Endodermal cell (in vitro differentiated cells): Measurements from ENCODE around the gene CAVIN2. TPM values are rescaled to one million over a fixed set of nuclear protein-coding genes. Genes with fewer than 3 reads are reported as not detected.
A peak's percentile ranks its signal among the peaks of the same experiment; 100 is the strongest.

Experiments used
- DNase-seq: peaks from one replicate; pipeline ENCODE4 v3.0.0-alpha.2; 2017
- H3K27ac ChIP-seq: 2 replicates; pipeline ENCODE4 v1.5.1; 2013; ENCODE audit warnings: mild to moderate bottlenecking, low read depth, low read length, moderate library complexity
- H3K27me3 ChIP-seq: 2 replicates; pipeline ENCODE4 v1.6.1; 2013; ENCODE audit warnings: mild to moderate bottlenecking, low read length, moderate library complexity; ENCODE audit not compliant: insufficient read depth, control insufficient read depth, poor library complexity, severe bottlenecking
- H3K36me3 ChIP-seq: 2 replicates; pipeline ENCODE4 v1.7.0; 2013; ENCODE audit warnings: mild to moderate bottlenecking, low read length, moderate library complexity; ENCODE audit not compliant: control insufficient read depth, insufficient read depth
- H3K4me1 ChIP-seq: one replicate; pipeline ENCODE4 v1.7.0; 2013; ENCODE audit warnings: low read length; ENCODE audit not compliant: control insufficient read depth, insufficient read depth
- H3K4me3 ChIP-seq: 2 replicates; pipeline ENCODE4 v1.5.1; 2013; ENCODE audit warnings: mild to moderate bottlenecking, low read length, moderate library complexity
- H3K9ac ChIP-seq: 2 replicates; pipeline ENCODE4 v1.6.1; 2013; ENCODE audit warnings: mild to moderate bottlenecking, low read length, moderate library complexity; ENCODE audit not compliant: poor library complexity, severe bottlenecking; ENCODE audit errors: extremely low read depth
- H3K9me3 ChIP-seq: 2 replicates; pipeline ENCODE4 v1.6.1; 2013; ENCODE audit warnings: mild to moderate bottlenecking, low read length, moderate library complexity; ENCODE audit not compliant: control insufficient read depth
- H3K27ac Mint-ChIP-seq: 2 replicates; pipeline ENCODE4 v1.8.0; 2020; ENCODE audit warnings: mixed read lengths
- H3K27me3 Mint-ChIP-seq: 2 replicates; pipeline ENCODE4 v1.8.0; 2021; ENCODE audit warnings: mild to moderate bottlenecking, mixed read lengths; ENCODE audit not compliant: insufficient read depth
- H3K36me3 Mint-ChIP-seq: 2 replicates; pipeline ENCODE4 v1.8.0; 2020; ENCODE audit warnings: low read depth, mixed read lengths
- H3K4me1 Mint-ChIP-seq: 2 replicates; pipeline ENCODE4 v1.8.0; 2020; ENCODE audit warnings: mixed read lengths
- H3K4me3 Mint-ChIP-seq: 2 replicates; pipeline ENCODE4 v1.8.0; 2020; ENCODE audit warnings: mild to moderate bottlenecking, moderate library complexity, mixed read lengths
- H3K9me3 Mint-ChIP-seq: 2 replicates; pipeline ENCODE4 v1.8.0; 2020; ENCODE audit warnings: mild to moderate bottlenecking, mixed read lengths
- CTCF ChIP-seq: fragments of 200-600 bp; sonication (generic); conservative IDR thresholded peaks from 2 replicates; pipeline ENCODE4 v1.5.0; 2021; ENCODE audit warnings: antibody characterized with exemption, mild to moderate bottlenecking
- WGBS, 2 experiments: methylation state at CpG; one replicate each; pipeline versions ENCODE4 v1.1.5 to v1.1.7; 2013; ENCODE audit warnings: missing lambda C conversion rate in 2 of 2, mixed read lengths in 1 of 2; ENCODE audit not compliant: insufficient coverage in 1 of 2, insufficient read length in 1 of 2; 5-methylcytosine and 5-hydroxymethylcytosine counted together
- total RNA-seq, 2 donors: library from RNA; stranded (reverse); fragmentation: NEBNext Ultra II Directional in 1 of 2; extraction: Animal tissue kit (Norgen Biotek cat#: 25700) in 1 of 2; gene quantifications; 2 replicates in 1 of 2; 3 replicates in 1 of 2; pipeline ENCODE4 v1.2.1, GENCODE V29; 2021

CAVIN2 gene
- total RNA-seq, 2 donors from 2014 or later: not detected

GRCh38 chr2:191838526-191838925 is 8.4 kb downstream of the CAVIN2 start:
- H3K4me1 ChIP-seq: peaks cover 5% of the 10 kb centered on the region
- Mint-ChIP-seq H3K9me3 (no peaks in the 10 kb centered on the region), H3K4me1 (no peaks in the 10 kb centered on the region), H3K4me3 (no peak overlapping the region), H3K27me3 (peaks cover 1% of the 10 kb centered on the region), H3K36me3 (no peaks in the 10 kb centered on the region), H3K27ac (no peak overlapping the region)
- no peak for TF ChIP-seq CTCF
- H3K27ac ChIP-seq: no peak overlapping the region
- no peak overlapping the region for H3K9ac ChIP-seq
- 93 to 96% methylated on average over 3 to 4 of the region's 4 CpGs for WGBS, 2 experiments
- DNase-seq: no peak
- no peaks in the 10 kb centered on the region for H3K36me3 ChIP-seq
- no peak overlapping the region for H3K4me3 ChIP-seq
- H3K27me3 ChIP-seq: no peaks in the 10 kb centered on the region
- no peaks in the 10 kb centered on the region for H3K9me3 ChIP-seq

GRCh38 chr2:191836853-191837769 is 9.8 kb downstream of the CAVIN2 start:
- Mint-ChIP-seq H3K4me3 (no peak overlapping the region), H3K36me3 (no peaks in the 10 kb centered on the region), H3K27ac (no peak overlapping the region), H3K4me1 (peaks cover 2% of the 10 kb centered on the region), H3K9me3 (no peaks in the 10 kb centered on the region), H3K27me3 (peaks cover 1% of the 10 kb centered on the region)
- Histone ChIP-seq H3K9me3 (no peaks in the 10 kb centered on the region), H3K4me1 (peaks cover 7% of the 10 kb centered on the region), H3K27me3 (no peaks in the 10 kb centered on the region), H3K4me3 (no peak overlapping the region), H3K36me3 (no peaks in the 10 kb centered on the region), H3K9ac (no peak overlapping the region), H3K27ac (no peak overlapping the region)
- no peak for DNase-seq
- TF ChIP-seq CTCF: no peak
- WGBS, 2 experiments: 85 to 87% methylated on average over 3 to 9 of the region's 9 CpGs

GRCh38 chr2:191836471-191836852 is 10.4 kb downstream of the CAVIN2 start:
- no peak for TF ChIP-seq CTCF
- H3K4me1 Mint-ChIP-seq: peaks cover 7% of the 10 kb centered on the region
- no peaks in the 10 kb centered on the region for H3K9me3 ChIP-seq
- no peak overlapping the region for H3K4me3 Mint-ChIP-seq
- 93 to 96% methylated on average over 8 to 11 of the region's 11 CpGs for WGBS, 2 experiments
- no peak overlapping the region for H3K4me3 ChIP-seq
- H3K9me3 Mint-ChIP-seq: no peaks in the 10 kb centered on the region
- no peaks in the 10 kb centered on the region for H3K27me3 ChIP-seq
- no peak for DNase-seq
- H3K4me1 ChIP-seq: peaks cover 9% of the 10 kb centered on the region
- peaks cover 1% of the 10 kb centered on the region for H3K27me3 Mint-ChIP-seq
- H3K27ac ChIP-seq: no peak overlapping the region
- peak overlapping the region; percentile 1 for H3K27ac Mint-ChIP-seq
- no peaks in the 10 kb centered on the region for H3K36me3 ChIP-seq
- no peak overlapping the region for H3K9ac ChIP-seq
- no peaks in the 10 kb centered on the region for H3K36me3 Mint-ChIP-seq
